GDM1 (cell line): ENCODE measurements around the gene ECE2.
A peak's percentile ranks its signal among the peaks of the same experiment; 100 is the strongest.
"Not testable (repeated sequence)": the region's sequence is repeated elsewhere in the genome, so short reads cannot be mapped to it uniquely, and the experiment has no call there.

Experiments
- DNase-seq: peaks from one replicate; lab custom pipeline; 2025; lab: John Stamatoyannopoulos, UW

ECE2 gene

DNA sequence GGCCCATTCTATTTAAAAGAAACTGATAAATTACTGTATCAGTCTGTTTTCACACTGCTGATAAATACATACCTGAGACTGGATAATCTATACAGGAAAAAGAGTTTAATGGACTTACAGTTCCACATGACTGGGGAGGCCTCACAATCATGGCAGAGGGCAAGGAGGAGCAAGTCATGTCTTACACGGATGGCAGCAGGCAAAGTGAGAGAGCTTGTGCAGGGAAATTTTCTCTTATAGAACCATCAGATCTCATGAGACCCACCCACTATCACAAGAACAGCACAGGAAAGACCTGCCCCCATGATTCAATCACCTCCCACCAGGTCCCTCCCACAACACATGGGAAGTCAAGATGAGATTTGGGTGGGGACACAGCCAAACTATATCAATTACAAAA lies 8.6 kb upstream of the ECE2 start:
- not testable (repeated sequence) for DNase-seq

DNA sequence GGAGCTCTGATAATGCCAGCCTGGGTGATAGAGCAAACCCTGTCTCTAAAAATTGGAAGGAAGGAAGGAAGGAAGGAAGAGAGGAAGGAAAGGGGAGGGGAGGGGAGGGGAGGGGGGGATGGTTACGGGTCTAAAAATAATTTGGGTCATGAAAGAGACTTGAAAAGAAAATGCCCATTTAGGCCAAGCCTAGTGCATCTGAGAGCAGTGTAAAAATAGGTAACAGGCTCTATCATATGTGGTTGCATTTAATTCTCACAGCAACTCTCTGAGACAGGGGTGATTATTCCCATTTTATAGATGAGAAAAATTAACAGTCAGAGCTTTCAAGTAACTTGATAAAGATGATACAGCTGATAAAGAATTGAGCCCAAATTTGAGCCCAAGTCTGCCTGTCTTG lies 3.6 kb upstream of the ECE2 start:
- DNase-seq = no peak

DNA sequence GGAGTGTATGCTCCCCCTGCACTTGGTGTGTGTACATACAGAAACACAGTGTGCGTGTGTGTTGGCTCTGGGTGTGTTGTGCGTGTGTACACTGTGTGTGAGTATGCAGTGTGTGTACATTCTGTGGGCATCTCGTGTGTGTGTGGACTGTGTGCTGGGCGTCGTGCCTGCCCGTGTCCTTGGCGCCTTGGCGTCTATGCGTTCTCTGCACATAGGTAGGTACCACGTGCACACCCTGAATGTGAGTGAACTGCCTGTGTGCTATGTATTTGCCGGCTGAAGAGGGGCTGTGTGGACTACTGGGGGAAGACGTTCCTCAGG lies 481 bp upstream of the ECE2 start:
- no peak for DNase-seq

DNA sequence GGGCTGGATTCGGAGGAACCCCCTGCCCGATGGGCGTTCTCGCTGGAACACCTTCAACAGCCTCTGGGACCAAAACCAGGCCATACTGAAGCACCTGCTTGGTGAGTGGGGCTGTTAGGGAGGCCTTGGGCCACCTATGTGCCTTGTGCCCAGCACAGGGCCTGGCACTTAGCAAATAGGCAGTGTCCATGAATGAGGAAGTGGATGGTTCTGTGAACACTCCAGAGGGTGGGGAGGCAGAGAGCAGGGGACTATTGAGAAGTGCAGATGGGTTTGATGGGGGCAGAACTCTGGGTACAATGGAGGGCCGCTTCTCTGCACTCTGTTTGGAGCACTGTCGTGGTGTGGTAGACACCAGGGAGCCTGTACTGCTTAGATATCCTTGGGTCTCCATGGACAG lies 1.5 kb downstream of the ECE2 start:
- no peak for DNase-seq

DNA sequence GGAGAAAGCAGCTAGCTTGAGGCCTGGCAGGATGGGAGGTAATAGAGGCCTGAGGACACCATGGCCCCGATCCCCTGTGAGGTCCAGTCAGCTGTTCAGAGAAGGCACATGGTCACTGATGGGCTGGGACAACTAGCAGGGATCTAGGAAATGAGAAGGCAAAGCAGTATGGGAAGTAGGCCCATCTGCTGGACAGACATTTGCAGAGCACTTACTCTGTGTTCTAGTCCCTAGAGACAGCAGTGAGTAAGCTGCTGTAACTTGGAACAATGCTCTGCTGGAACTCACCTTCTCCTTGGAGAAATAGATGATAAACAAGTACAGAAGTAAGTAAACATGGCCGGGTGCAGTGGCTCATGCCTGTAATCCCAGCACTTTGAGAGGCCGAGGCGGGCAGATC lies 7.1 kb downstream of the ECE2 start:
- no peak for DNase-seq

DNA sequence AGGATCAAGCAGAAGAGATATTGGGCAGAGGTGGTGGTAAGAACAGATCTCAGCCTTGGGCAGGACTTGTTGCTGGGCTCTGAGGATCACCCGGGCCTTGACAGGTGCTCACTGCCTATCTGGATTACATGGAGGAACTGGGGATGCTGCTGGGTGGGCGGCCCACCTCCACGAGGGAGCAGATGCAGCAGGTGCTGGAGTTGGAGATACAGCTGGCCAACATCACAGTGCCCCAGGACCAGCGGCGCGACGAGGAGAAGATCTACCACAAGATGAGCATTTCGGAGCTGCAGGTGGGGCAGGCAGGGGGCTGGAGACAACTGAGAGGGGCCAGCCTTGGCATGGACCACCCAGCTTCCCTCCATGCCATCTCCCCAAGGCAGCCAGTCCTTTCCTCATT lies 7.9 kb downstream of the ECE2 start:
- no peak for DNase-seq

DNA sequence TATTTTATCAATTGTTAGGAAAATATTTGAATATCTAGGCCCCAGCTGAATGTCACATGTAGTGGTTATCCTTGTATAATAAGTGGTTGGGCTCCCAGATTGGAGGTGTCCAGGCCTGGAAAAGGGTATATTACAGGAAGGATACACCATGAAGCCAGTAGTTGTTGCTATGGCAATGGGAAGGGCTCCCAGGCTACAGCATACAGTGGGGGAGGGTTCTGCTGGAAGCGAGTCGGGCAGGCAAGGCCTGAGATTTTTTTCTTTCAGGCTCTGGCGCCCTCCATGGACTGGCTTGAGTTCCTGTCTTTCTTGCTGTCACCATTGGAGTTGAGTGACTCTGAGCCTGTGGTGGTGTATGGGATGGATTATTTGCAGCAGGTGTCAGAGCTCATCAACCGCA lies 8.9 kb downstream of the ECE2 start:
- DNase-seq = no peak

DNA sequence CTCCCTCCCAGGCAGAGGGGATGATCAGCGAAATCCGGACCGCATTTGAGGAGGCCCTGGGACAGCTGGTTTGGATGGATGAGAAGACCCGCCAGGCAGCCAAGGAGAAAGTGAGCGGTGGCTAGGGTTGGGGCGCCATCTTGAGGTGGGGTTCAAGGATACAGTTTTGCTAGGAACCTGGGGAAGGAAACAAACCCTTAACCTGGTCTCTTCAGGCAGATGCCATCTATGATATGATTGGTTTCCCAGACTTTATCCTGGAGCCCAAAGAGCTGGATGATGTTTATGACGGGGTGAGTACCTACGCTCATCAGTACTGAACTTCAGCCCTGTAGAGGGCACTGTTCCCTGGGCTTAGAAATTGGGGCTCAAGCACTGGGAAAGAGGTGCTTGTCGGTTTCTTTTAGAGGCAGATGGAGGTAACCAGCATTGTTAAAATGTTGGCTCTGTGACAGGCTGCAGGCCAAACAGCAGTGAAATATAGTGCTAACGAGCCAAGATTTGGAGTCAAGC lies 13.7 kb downstream of the ECE2 start:
- DNase-seq = peak; percentile 33

DNA sequence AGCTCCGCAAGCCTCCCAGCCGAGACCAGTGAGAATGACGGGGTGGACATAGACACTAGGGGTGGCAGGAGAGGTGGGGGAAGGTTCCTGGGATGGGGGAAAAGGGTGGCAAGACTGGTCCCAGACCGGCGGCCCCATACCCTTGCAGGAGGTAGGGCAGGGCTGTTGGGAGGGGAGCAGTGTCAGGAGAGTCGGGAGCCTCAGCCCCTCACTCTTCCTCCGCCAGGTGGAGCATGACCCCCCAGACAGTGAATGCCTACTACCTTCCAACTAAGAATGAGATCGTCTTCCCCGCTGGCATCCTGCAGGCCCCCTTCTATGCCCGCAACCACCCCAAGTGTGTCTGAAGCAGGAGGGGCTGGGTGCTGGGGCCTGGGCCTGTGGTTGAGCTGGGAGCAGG lies 14.5 kb downstream of the ECE2 start:
- no peak for DNase-seq

DNA sequence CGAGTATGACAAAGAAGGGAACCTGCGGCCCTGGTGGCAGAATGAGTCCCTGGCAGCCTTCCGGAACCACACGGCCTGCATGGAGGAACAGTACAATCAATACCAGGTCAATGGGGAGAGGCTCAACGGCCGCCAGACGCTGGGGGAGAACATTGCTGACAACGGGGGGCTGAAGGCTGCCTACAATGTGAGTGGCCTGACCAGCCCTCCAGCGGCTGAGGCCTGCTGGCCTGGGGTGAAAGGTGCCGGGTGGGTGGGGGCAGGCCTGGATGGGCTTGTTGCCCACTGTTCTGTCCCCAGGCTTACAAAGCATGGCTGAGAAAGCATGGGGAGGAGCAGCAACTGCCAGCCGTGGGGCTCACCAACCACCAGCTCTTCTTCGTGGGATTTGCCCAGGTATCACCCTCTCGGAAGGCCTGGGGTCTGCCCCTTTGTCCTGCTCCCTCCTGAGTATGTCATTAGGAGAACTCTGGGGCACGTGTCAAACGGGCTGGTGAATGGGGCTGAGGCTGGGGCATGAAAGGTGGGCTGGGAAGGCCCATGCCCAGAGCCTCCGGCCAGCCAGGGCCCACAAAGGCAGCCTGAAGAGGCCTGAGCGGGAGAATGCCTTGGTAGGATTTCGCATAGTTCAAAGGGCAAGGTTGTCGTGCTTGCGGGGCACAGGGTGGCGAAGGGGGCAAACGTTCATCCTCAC lies 15.4 kb downstream of the ECE2 start:
- DNase-seq = no peak

DNA sequence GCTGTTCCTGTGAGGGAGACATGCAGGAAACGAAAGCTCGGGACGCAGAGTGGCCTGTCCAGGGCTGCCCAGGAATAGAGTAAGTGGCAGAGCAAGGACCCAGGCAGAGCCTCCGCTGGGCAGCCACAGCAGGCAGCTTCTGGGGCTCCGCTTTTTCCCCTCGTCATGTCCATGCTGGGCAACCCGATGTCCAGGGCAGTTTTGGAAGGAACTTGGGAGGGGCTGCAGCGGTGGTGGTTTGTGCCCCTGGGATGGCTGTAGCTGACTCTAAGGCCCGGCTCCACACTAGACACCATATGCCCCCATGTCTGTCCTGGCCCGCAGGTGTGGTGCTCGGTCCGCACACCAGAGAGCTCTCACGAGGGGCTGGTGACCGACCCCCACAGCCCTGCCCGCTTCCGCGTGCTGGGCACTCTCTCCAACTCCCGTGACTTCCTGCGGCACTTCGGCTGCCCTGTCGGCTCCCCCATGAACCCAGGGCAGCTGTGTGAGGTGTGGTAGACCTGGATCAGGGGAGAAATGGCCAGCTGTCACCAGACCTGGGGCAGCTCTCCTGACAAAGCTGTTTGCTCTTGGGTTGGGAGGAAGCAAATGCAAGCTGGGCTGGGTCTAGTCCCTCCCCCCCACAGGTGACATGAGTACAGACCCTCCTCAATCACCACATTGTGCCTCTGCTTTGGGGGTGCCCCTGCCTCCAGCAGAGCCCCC lies 16.1 kb downstream of the ECE2 start:
- no peak for DNase-seq

DNA sequence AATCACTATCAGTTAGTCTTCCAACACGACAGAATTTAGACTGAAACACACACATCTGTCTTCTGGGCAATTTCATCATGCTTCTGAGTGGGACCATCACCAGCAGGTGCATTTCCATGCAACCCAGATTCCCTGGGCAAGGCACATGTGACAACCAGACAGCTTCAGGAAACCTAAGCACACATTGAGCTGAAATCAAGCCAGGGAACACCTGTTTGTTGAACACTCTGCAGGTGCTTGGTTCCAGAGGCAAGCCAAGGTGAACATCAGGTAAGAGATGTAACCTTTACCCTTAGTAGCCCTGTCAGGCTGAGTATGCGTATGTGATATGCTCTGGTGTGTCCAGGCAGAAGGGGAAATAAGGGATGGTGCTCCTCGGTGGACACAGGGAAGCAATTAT lies 19.9 kb downstream of the ECE2 start:
- no peak for DNase-seq

DNA sequence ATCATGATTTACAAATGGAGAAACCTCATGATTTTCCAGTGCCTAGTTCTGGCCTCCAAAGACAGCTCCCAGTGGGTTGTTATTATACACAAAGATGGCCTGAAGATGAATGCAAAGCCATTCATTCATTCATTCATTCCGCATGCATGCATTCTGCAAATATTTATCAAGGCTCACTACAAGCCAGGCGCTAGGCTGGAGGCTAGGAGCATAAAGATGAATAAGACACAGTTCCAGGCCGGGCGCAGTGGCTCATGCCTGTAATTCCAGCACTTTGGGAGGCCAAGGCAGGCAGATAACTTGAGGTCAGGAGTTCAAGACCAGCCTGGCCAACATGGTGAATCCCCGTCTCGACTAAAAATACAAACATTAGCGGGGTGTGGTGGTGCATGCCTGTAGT lies 20.8 kb downstream of the ECE2 start:
- DNase-seq = no peak

DNA sequence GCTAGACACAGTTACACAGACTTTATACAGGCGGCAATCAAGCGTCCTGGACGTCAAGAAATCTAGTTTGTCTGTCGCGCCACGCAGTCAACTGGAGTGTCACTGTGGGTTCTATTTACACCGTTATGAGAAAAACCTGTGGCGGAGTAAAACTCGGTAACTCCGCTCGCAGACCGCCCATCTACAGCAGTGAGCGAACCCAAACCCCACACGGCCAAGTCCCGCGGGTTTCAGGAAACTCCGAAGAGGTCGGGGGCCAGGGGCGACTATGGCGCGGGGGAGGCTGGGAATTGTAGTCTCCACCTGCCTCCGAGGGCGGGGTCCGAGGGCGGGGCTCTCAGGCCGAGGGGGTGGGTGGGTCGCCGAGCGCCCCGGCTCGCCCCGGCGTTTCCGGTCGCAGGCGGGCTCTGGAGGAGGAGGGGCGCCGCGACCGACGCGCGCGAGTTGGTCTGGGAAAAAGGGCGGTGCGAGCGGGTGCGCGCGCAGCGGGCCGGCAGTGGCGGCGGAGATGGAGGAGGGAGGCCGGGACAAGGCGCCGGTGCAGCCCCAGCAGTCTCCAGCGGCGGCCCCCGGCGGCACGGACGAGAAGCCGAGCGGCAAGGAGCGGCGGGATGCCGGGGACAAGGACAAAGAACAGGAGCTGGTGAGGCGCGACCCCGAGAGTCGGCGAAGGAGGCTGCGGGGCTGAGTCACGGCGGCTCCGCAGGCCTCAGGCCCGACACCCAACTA lies 23.1 kb downstream of the ECE2 start, which contains the start of gene PSMD2:
Gene PSMD2, plus strand, starts transcription at position 483 of the 729 bp plus-strand sequence. Its CDS starts 26 bp downstream, at position 509.
- peak; percentile 94 for DNase-seq

DNA sequence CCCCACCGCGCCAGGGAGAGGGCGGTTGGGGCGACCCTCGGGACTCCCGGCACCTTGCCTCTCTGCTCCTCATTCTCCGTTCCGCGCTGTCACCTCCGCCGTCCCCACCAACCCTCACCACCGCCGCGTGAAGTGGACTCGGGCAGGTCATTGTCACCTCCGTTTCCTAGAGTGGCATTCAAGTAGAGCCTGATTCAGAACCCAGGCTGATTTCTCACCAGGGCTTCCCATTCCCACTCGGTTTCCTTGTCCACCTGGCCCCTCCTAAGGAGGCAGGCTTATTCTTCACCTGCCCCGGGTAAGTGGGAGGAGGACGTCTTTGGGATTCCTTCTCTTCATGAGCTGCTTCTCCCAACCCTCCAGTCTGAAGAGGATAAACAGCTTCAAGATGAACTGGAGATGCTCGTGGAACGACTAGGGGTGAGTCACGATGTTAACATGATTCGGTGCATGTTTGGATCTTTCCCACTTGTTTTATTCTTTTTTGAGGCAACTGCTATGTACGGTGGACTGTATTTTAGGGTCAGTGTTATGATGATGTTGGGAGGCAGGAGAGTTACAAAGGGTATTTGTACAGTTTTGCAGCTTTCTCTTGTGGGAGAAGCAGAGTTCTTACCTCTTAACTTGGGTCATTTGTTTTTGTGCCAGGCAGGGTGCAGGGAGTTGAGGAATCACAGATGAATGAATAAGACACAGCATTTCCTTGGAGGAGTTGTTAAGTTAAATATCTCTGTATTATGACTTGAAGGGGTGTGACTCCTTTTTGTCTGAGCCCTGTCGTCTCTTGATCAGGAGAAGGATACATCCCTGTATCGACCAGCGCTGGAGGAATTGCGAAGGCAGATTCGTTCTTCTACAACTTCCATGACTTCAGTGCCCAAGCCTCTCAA lies 23.9 kb downstream of the ECE2 start:
- no peak for DNase-seq

DNA sequence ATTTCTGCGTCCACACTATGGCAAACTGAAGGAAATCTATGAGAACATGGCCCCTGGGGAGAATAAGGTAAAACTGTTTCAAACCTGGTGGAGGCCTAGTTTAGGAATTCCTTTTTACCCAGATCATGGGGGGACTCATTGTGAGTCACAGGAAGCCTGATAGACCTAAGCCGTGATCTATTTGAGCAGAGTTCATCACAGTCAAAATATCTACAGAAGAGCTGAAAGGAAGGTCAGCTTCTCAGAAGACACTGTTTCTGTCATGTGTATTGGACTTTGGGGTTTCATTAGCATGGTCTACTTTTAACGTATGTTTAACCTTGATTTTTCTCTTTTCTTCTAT lies 24.5 kb downstream of the ECE2 start:
- DNase-seq = no peak

DNA sequence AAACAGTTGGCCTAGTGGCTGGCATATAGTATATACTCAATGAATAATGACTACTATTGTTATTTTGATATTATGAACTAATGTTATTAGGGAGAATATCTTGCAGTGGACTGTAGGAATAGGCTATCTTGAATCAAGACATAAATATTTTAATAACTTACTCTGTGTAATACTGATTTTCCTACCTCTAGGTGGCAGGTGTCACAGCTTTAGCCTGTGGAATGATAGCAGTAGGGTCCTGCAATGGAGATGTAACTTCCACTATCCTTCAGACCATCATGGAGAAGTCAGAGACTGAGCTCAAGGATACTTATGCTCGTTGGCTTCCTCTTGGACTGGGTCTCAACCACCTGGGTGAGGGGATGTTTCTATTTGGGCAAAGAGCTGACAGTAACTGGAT lies 29.8 kb downstream of the ECE2 start:
- no peak for DNase-seq

DNA sequence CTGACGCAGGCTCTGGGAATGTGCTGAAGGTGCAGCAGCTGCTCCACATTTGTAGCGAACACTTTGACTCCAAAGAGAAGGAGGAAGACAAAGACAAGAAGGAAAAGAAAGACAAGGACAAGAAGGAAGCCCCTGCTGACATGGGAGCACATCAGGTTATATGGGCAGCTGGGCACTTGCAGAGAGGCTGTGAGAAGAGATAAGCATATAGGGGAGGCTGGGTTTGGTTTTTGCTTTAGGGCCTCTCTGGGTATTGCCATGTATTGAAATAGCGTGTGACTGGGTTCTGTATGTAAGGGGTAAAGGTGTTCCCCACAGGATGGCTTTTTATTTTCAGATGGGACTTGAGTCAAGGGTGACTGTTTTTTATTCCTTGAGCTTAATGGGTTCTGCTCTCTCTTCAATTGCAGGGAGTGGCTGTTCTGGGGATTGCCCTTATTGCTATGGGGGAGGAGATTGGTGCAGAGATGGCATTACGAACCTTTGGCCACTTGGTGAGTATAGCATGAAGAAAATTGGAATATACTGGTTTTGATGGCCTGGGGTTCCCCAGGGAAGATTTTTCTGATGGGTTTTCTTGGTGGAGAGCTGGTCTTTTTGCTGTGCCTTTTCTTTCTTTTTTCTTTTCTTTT lies 30.6 kb downstream of the ECE2 start:
- DNase-seq = no peak

DNA sequence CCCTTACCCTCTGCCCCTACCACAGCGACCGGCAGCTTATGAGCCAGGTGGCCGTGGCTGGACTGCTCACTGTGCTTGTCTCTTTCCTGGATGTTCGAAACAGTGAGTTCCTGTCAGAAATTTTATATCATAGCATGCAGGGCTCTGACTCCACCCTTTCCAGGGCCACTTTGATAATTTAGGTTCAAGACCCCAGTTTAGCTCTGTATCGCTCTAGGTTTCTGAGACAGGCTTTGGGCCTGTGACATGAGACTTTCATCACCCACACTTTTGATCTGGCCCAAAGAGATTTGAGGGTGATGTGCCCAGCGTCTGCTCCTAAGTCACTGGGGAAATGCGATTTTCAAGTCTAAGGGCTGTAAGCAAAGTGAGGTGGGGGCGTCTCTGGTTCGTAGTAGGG lies 32.1 kb downstream of the ECE2 start:
- DNase-seq = no peak

DNA sequence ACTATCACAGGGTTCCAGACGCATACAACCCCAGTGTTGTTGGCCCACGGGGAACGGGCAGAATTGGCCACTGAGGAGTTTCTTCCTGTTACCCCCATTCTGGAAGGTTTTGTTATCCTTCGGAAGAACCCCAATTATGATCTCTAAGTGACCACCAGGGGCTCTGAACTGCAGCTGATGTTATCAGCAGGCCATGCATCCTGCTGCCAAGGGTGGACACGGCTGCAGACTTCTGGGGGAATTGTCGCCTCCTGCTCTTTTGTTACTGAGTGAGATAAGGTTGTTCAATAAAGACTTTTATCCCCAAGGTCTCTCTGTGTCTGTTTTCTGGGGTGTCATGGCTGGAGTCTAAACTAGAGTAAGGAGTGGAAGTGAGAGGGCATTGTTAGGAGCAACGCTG lies 32.9 kb downstream of the ECE2 start:
- no peak for DNase-seq

DNA sequence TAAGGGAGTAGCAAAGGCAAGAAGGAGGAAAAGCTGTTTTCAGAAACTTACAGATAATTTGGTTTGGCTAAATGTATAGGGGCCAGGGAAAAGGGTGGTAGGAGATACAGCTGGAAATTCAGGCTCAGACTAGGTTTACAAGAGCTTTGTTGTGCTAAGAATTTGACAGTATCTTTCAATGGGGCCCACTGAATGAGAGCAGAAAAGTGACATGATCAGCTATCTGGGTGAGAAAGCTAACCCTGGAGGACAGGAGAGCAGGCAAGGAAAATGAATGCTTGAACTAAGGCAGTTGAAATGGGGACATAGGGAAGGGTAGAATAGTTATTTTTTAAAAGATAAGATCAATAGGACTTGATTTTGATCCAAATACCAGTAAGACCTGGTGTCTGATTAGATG lies 35.8 kb downstream of the ECE2 start:
- no peak for DNase-seq

DNA sequence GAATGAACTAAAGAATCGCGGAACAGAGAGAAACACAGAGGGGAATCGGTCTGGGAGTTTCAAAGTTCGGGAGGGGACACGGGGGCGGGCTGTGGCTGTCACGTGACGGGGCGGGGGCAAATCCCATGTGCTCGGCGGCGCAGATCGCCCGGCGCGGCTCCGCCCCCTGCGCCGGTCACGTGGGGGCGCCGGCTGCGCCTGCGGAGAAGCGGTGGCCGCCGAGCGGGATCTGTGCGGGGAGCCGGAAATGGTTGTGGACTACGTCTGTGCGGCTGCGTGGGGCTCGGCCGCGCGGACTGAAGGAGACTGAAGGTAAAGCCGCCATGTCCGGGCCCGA lies 38.5 kb downstream of the ECE2 start, which contains the start of gene EIF4G1:
Gene EIF4G1, plus strand, starts transcription at position 244 of the 337 bp plus-strand sequence. CDS start 1,191 bp downstream, outside the sequence.
- DNase-seq = peak; percentile 92
